Left colon (tissue), 2 donors: ENCODE measurements around the gene HIP1. TPM values are rescaled to one million over a fixed set of nuclear protein-coding genes. Genes with fewer than 3 reads are reported as not detected.
"Not testable (repeated sequence)": the region's sequence is repeated elsewhere in the genome, so short reads cannot be mapped to it uniquely, and the experiment has no call there.

Source experiments
- ATAC-seq: fragments of 200-7000 bp; cut with Tn5 transposase; one replicate; pipeline ENCODE4 v1.9.1; 2020; ENCODE audit warnings: mild to moderate bottlenecking, moderate library complexity
- DNase-seq, 2 donors: peaks; one replicate each; pipeline ENCODE4 v3.0.0-alpha.2; 2020
- intact Hi-C, 2 donors: fragments of 100-400 bp; cut with DNase I in 1 of 2; cut with micrococcal nuclease in 1 of 2; formaldehyde crosslinking; loops; one replicate each; pipeline versions ENCODE4 v1.11.2 to v1.14.0; 2022; cut with DNase I, micrococcal nuclease
- long read RNA-seq: library from polyadenylated mRNA; unstranded; transcript quantifications from one replicate; pipeline ENCODE4 v2.0.0, GENCODE V29; 2021
- total RNA-seq, 2 donors: library from RNA; stranded (reverse); fragmentation: NEBNext Ultra II Directional; extraction: Animal tissue kit (Norgen Biotek cat#: 25700); gene quantifications; one replicate each; pipeline ENCODE4 v1.2.1, GENCODE V29; 2021
- donor health status: DM: no; HTN: no; CAD: no.
- donor health status: DM: yes; HTN: yes; CAD: no.

HIP1 gene
- 1 to 10 TPM; 5.7 to 6.2 TPM for total RNA-seq
- long read RNA-seq, partial matches to known transcripts: 0 of 2 reads
- long read RNA-seq, other reads (novel, unspliced or antisense): 2 of 2 reads

GRCh38 chr7:75738604-75738974, at the start of gene HIP1:
Gene HIP1, minus strand, starts transcription at chr7:75738941. Its CDS starts 21 bp downstream, at chr7:75738920.
- intact Hi-C loops: no loop called here
- ATAC-seq: no peak

DNA sequence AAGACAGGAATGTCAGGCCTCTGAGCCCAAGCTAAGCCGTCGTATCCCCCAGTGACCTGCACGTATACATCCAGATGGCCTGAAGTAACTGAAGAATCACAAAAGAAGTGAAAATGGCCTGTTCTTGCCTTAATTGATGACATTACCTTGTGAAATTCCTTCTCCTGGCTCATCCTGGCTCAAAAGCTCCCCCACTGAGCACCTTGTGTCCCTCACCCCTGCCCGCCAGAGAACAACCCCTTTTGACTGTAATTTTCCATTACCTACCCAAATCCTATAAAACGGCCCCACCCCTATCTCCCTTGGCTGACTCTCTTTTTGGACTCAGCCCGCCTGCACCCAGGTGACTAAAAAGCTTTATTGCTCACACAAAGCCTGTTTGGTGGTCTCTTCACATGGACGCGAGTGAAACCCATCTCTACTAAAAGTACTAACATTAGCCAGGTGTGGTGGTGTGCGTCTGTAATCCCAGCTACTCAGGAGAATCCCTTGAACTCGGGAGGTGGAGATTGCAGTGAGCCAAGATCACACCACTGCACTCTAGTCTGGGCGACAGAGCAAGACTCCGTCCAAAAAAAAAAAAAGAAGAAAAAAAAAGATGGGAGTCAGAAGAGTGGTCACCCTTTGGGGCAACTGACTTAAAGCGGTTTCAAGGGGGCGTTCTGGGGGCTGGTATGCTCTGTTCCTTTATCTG, 49.6 kb upstream of the HIP1 start:
- DNase-seq, intact Hi-C loops, ATAC-seq: not testable (repeated sequence)

More at GRCh38 chr7:75738604-75738974, at the start of gene HIP1:
- peak in 1 of 2 donors; percentile 46 for DNase-seq

DNA sequence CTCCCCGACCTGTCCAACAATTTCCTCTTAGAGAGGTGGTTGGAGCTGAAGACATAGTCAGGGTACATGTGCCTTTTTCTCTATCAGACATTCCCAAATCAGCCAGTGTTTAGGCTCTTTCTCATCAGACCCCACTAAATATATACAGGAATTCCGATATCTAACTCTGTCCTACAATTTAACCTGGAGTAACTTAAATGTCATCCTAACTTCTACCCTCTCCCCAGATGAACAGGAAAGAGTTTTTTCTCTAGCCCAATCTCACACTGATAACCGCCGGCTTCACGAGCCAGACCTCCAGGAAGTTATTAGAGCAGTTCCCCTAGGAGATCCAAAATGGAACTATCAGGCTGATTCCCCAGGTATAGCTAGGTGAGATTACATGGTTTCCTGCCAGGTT, 44.3 kb upstream of the HIP1 start:
- ATAC-seq, DNase-seq, intact Hi-C loops: not testable (repeated sequence)

GRCh38 chr7:75780647-75781273, 42.0 kb upstream of the HIP1 start:
- DNase-seq: peak; percentile 34 to 55
- ATAC-seq, intact Hi-C loops: not testable (repeated sequence)

- intact Hi-C loops, DNase-seq, ATAC-seq: not testable (repeated sequence)
Measured at GRCh38 chr7:75779516-75779915, 40.8 kb upstream of the HIP1 start.

DNA sequence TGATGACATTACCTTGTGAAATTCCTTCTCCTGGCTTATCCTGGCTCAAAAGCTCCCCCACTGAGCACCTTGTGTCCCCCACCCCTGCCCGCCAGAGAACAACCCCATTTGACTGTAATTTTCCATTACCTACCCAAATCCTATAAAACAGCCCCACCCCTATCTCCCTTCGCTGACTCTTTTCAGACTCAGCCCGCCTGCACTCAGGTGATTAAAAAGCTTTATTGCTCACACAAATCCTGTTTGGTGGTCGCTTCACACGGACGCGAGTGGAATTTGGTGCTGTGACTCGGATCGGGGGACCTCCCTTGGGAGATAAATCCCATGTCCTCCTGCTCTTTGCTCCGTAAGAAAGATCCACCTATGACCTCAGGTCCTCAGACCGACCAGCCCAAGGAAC, 40.3 kb upstream of the HIP1 start:
- intact Hi-C loops, ATAC-seq, DNase-seq: not testable (repeated sequence)

DNA sequence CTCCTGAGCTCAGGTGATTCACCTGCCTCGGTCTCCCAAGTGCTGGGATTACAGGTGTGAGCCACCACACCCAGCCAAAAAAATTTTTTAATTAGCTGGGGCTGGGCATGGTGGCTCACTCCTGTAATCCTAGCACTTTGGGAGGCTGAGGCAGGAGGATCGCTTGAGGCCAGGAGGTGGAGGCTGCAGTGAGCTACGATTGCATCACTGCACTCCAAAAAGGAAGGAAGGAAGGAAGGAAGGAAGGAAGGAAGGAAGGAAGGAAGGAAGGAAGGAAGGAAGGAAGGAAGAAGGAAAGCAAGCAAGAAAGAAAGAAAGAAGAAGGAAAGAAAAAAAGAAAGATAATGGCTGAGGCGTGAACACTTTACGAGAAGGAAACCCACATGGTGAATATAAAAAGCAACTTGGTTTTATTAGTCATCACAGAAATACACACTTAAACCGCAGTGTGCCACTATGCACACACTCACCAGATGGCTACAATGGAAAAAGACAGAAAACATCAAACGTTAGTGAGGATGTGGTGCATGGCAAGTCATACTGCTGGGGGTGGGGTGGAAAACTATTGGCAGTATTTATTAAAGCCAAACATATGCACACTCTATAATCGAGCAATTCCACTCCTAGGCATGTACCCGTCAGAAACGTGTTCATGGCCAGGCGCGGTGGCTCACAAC, 37.7 kb upstream of the HIP1 start:
- DNase-seq (no peak), ATAC-seq (peak; percentile 67)
- intact Hi-C loops: no loop called here

GRCh38 chr7:75773958-75774357, 35.2 kb upstream of the HIP1 start:
- ATAC-seq, intact Hi-C loops: not testable (repeated sequence)

GRCh38 chr7:75772081-75773077, 33.6 kb upstream of the HIP1 start, which contains the start of gene CCL26:
Gene CCL26, minus strand, starts transcription at chr7:75772211. Its CDS starts 35 bp downstream, at chr7:75772176.
- peak; percentile 26 for ATAC-seq
- intact Hi-C loops: no loop called here
- peak in 1 of 2 donors; percentile 38 for DNase-seq

More at GRCh38 chr7:75773958-75774357, 35.2 kb upstream of the HIP1 start:
- DNase-seq: not testable (repeated sequence)

DNA sequence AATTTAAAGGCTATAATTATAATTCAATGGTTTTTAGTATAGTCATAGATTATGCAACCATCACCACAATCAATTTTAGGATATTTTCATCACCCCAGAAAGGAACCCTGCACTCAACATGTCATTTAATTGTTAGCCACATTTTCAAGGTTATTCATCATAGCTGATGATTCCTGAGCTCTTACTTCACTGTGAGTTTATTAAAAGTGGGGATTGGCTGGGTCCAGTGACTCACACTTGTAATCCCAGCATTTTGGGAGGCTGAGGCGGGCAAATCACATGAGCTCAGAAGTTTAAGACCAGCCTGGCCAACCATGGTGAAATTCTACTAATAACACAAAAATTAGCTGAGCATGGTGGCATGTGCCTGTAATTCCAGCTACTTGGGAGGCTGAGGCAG, 32.5 kb upstream of the HIP1 start:
- intact Hi-C loops: no loop called here
- no peak for DNase-seq
- ATAC-seq: no peak

DNA sequence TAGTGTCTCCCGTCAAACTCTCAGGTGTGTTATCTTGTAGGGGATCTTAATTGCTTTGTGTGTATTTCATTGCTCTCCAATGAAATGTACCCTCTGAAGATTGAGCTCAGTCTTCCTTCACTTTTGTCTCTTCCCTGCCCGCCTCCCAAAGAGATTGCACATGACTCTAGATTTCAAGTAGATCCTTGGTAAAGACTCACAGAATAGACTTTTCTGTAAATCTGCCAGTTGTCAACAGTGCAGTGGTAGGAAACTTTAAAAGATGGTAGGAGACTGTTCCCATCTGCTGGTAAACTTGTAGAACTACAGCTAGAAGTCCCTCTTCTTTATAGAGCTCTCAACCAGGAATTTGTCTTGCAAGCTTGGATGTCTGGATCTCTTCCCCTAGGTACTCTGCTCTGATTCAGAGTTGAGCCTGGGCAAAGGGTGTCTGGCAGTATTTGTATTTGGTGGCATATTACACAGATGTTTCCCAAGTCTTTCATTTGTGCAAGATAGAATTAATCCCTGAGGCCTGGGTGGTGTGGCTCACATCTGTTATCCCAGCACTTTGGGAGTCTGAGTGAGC, 23.7 kb upstream of the HIP1 start:
- intact Hi-C loops: no loop called here
- ATAC-seq: peak; percentile 90
- DNase-seq: no peak

- DNase-seq, ATAC-seq, intact Hi-C loops: not testable (repeated sequence)
Measured at GRCh38 chr7:75761801-75762200, 23.1 kb upstream of the HIP1 start.

GRCh38 chr7:75758491-75758890, 19.8 kb upstream of the HIP1 start:
- DNase-seq (no peak), ATAC-seq (no peak)
- intact Hi-C loops: no loop called here

DNA sequence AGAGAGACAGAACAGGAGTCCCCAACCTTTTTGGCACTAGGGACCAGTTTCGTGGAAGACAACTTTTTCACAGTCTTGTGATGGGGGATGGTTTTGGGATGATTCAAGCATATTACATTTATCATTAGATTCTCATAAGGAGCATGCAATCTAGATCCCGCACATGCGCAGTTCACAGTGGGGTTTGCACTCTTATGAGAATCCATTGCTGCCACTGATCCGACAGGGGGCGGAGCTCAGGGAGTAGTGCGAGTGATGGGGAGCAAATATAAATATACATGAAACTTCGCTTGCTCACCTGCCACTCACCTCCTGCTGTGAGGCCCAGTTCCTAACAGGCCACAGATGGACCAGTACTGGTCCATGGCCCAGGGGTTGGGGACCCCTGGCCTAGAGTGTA, 19.1 kb upstream of the HIP1 start:
- DNase-seq: no peak
- no peak for ATAC-seq
- intact Hi-C loops: no loop called here

- intact Hi-C loops: no loop called here
- ATAC-seq: peak; percentile 74
- DNase-seq: no peak
Measured at GRCh38 chr7:75756991-75757676, 18.4 kb upstream of the HIP1 start.

DNA sequence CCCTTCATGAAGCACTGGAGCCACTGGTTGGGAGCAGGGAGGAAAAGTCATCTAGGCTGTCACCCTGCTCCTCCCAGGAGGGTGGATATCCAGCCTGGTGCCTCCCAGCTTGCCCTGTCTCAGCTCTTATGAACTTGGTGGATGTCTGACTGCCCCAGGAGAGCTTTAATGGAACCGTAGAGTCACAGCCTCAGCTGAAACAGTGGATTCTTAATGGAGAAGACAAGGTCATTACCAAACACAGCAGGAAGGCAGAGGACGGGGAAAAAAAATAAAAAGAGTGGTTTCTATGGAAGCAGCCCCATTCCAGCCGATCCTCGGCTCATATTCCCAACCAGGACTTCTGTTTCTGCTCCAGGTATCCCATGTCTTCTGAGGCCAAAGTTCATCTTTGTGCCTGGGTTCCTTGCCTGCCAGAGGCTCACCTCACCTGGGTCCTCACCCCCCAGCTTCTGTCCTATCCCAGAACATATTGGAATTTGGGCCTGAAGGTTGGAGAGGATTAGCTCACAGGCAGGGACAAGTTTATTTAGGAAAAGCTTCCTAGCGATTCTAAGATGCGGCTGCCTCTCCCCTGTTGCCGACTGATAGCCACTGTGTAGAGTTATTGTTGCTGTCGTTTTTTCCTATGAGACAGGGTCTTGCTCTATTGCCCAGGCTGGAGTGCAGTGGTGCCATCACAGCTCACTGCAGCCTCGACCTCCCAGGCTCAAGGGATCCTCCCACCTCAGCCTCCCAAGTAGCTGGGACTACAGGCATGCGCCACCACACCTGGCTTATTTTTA, 17.7 kb upstream of the HIP1 start:
- ATAC-seq (no peak), DNase-seq (no peak)
- intact Hi-C loops: no loop called here

DNA sequence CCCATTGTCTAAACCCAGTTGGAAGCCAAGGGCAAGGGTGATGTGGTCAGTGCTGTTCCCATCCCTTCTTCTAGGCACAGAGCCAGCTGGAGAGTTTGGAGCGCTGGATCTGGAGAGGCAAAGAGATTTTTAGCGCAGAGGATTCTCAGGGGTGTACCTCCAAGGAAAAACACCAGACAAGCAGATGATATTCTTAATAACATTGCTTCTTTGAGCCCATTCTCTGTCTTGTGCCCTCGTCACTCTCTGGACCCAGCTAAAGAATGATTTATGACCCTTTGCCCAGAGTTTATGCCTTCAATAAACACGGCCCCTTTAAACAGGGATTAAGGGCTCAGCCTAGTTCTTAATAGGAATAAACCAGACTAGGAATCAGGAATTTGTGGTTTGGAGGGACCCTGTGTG, 4.7 kb upstream of the HIP1 start:
- intact Hi-C loops: no loop called here
- no peak for DNase-seq

More for the DNA sequence above, 4.7 kb upstream of the HIP1 start:
- ATAC-seq: no peak
